H1 (cell line): ENCODE measurements around the gene AXIN2. TPM values are rescaled to one million over a fixed set of nuclear protein-coding genes. Genes with fewer than 3 reads are reported as not detected.

Source experiments
- CTCF ChIA-PET: fragments of 300-600 bp; sonication (Branson Sonifier 250); formaldehyde crosslinking; loops from one replicate; lab custom pipeline; 2021; ENCODE audit not compliant: partially characterized antibody; lab: Charles Lee
- POLR2A ChIA-PET: fragments of 300-600 bp; sonication (Branson Sonifier 250); formaldehyde crosslinking; loops from one replicate; lab custom pipeline; 2021; ENCODE audit warnings: inconsistent platforms; ENCODE audit not compliant: partially characterized antibody; lab: Charles Lee
- DNase-seq, 2 experiments: peaks; one replicate each; pipeline versions ENCODE4 v3.0.0 to v3.0.0-alpha.2; 2010 to 2022; ENCODE audit warnings: low spot score in 2 of 2, low read depth in 1 of 2, mixed read lengths in 1 of 2
- FAIRE-seq: peaks from 2 replicates; lab custom pipeline; 2011; peaks lifted over from hg19 to GRCh38; lab: Jason Lieb, UNC
- H2AFZ ChIP-seq: 2 replicates; pipeline ENCODE4 v1.8.1; 2012; ENCODE audit warnings: low read length, inconsistent platforms
- H2AK5ac ChIP-seq: 2 replicates; pipeline ENCODE4 v1.6.1; 2013; ENCODE audit warnings: low read depth, low read length
- H2BK120ac ChIP-seq: replicated peaks from 2 replicates; pipeline ENCODE3; 2013; ENCODE audit warnings: low read depth, low read length, inconsistent platforms
- H2BK12ac ChIP-seq: 2 replicates; pipeline ENCODE4 v1.6.1; 2013; ENCODE audit warnings: low read depth, low read length
- H2BK15ac ChIP-seq: 2 replicates; pipeline ENCODE4 v1.6.1; 2013; ENCODE audit warnings: low read length
- H2BK20ac ChIP-seq: 2 replicates; pipeline ENCODE4 v1.6.1; 2013; ENCODE audit warnings: low read length
- H2BK5ac ChIP-seq: 2 replicates; pipeline ENCODE4 v1.6.1; 2013; ENCODE audit warnings: low read depth, low read length
- H3K14ac ChIP-seq: 2 replicates; pipeline ENCODE4 v1.6.1; 2013; ENCODE audit warnings: inconsistent platforms; ENCODE audit not compliant: insufficient read length
- H3K18ac ChIP-seq: 2 replicates; pipeline ENCODE4 v1.6.1; 2013; ENCODE audit warnings: low read length; ENCODE audit errors: extremely low read depth
- H3K23ac ChIP-seq: 2 replicates; pipeline ENCODE4 v1.6.1; 2013; ENCODE audit warnings: inconsistent platforms; ENCODE audit not compliant: insufficient read length
- H3K23me2 ChIP-seq: 2 replicates; pipeline ENCODE4 v1.6.1; 2013; ENCODE audit warnings: low read depth, low read length
- H3K27ac ChIP-seq: 2 replicates; pipeline ENCODE4 v1.6.1; 2011; ENCODE audit warnings: low read depth, low read length, inconsistent platforms
- H3K27me3 ChIP-seq, 4 experiments: replicated peaks in 1 of 4; 1 replicate in 1 of 4; 2 replicates in 3 of 4; pipeline versions ENCODE4 v1.6.1 to v1.8.1; 2011 to 2013; ENCODE audit warnings: low read length in 3 of 4, mild to moderate bottlenecking in 3 of 4, inconsistent platforms in 2 of 4, mixed read lengths in 2 of 4, moderate library complexity in 1 of 4; ENCODE audit not compliant: control insufficient read depth in 3 of 4, insufficient read depth in 3 of 4; ENCODE audit errors: extremely low read depth in 1 of 4
- H3K36me3 ChIP-seq, 4 experiments: 2 replicates each; pipeline versions ENCODE4 v1.6.1 to v1.8.1; 2011 to 2013; ENCODE audit warnings: mild to moderate bottlenecking in 4 of 4, low read length in 3 of 4, moderate library complexity in 2 of 4, control low read depth in 1 of 4, inconsistent platforms in 1 of 4; ENCODE audit not compliant: insufficient read depth in 4 of 4, control insufficient read depth in 2 of 4
- H3K4ac ChIP-seq: replicated peaks from 2 replicates; pipeline ENCODE3; 2013; ENCODE audit warnings: low read length, low read depth, mixed read lengths, inconsistent platforms; ENCODE audit not compliant: insufficient read length
- H3K4me1 ChIP-seq, 4 experiments: replicated peaks in 1 of 4; 1 replicate in 1 of 4; 2 replicates in 3 of 4; pipeline versions ENCODE4 v1.6.1 to v1.8.1; 2011 to 2013; ENCODE audit warnings: low read length in 3 of 4, inconsistent platforms in 2 of 4, mixed read lengths in 1 of 4; ENCODE audit not compliant: insufficient read depth in 4 of 4, control insufficient read depth in 3 of 4
- H3K4me2 ChIP-seq, 2 experiments: 2 replicates each; pipeline versions ENCODE4 v1.6.1 to v1.8.1; 2011 to 2013; ENCODE audit warnings: low read depth in 2 of 2, low read length in 2 of 2, control low read depth in 1 of 2, inconsistent platforms in 1 of 2, mild to moderate bottlenecking in 1 of 2; ENCODE audit not compliant: insufficient read depth in 1 of 2
- H3K4me3 ChIP-seq, 4 experiments: fragments of 200-600, 300-600 bp in 1 of 4; sonication (generic), shearing (Covaris generic), sonication (Bioruptor Twin) in 1 of 4; 2 replicates each; pipeline versions ENCODE4 v1.5.1 to v1.8.1; 2011 to 2016; ENCODE audit warnings: low read length in 4 of 4, low read depth in 3 of 4, control low read depth in 2 of 4, inconsistent platforms in 2 of 4, mild to moderate bottlenecking in 2 of 4, mixed read lengths in 1 of 4, moderate library complexity in 1 of 4; ENCODE audit not compliant: insufficient read depth in 2 of 4; ENCODE audit errors: extremely low read depth in 1 of 4
- H3K56ac ChIP-seq: replicated peaks from 2 replicates; pipeline ENCODE3; 2013; ENCODE audit warnings: low read depth, mild to moderate bottlenecking, mixed read lengths, low read length, inconsistent platforms; ENCODE audit not compliant: insufficient read length
- H3K79me1 ChIP-seq: 2 replicates; pipeline ENCODE4 v1.6.1; 2013; ENCODE audit warnings: low read depth, low read length, control low read depth
- H3K79me2 ChIP-seq, 2 experiments: 2 replicates each; pipeline versions ENCODE4 v1.6.1 to v1.8.1; 2012 to 2013; ENCODE audit warnings: low read length in 2 of 2, mild to moderate bottlenecking in 2 of 2, inconsistent platforms in 1 of 2; ENCODE audit not compliant: insufficient read depth in 2 of 2, control insufficient read depth in 1 of 2
- H3K9ac ChIP-seq, 4 experiments: replicated peaks in 1 of 4; 1 replicate in 1 of 4; 2 replicates in 3 of 4; pipeline versions ENCODE4 v1.6.1 to v1.8.1; 2011 to 2013; ENCODE audit warnings: low read depth in 3 of 4, low read length in 3 of 4, control low read depth in 2 of 4, mild to moderate bottlenecking in 2 of 4, moderate library complexity in 2 of 4, inconsistent platforms in 1 of 4; ENCODE audit errors: extremely low read depth in 1 of 4
- H3K9me3 ChIP-seq, 2 experiments: 2 replicates each; pipeline versions ENCODE4 v1.6.1 to v1.8.1; 2012 to 2013; ENCODE audit warnings: mild to moderate bottlenecking in 2 of 2, moderate library complexity in 2 of 2, control low read depth in 1 of 2, inconsistent platforms in 1 of 2, low read depth in 1 of 2, low read length in 1 of 2, mixed read lengths in 1 of 2; ENCODE audit not compliant: insufficient read depth in 2 of 2
- H4K20me1 ChIP-seq, 2 experiments: replicated peaks in 1 of 2; 2 replicates each; pipeline versions ENCODE3 to v1.8.1; 2011 to 2013; ENCODE audit warnings: inconsistent platforms in 2 of 2, low read length in 2 of 2, mild to moderate bottlenecking in 1 of 2; ENCODE audit not compliant: insufficient read depth in 2 of 2, control insufficient read depth in 1 of 2
- H4K5ac ChIP-seq: 2 replicates; pipeline ENCODE4 v1.6.1; 2013; ENCODE audit warnings: low read length, low read depth, mixed read lengths, inconsistent platforms; ENCODE audit not compliant: insufficient read length
- H4K8ac ChIP-seq: 2 replicates; pipeline ENCODE4 v1.8.0; 2013; ENCODE audit warnings: mild to moderate bottlenecking, moderate library complexity, low read length, inconsistent platforms; ENCODE audit not compliant: insufficient read depth; ENCODE audit errors: extremely low read depth
- H4K91ac ChIP-seq: replicated peaks from 2 replicates; pipeline ENCODE3; 2013; ENCODE audit warnings: low read length, mixed read lengths, inconsistent platforms; ENCODE audit not compliant: insufficient read length
- CBX5 ChIP-seq: fragments of 300-800, 300-1000 bp; sonication (generic); IDR thresholded peaks from 2 replicates; pipeline ENCODE4 v1.7.1; 2016; ENCODE audit warnings: antibody characterized with exemption, low read length, low read depth
- CHD2 ChIP-seq: IDR thresholded peaks from 2 replicates; pipeline ENCODE4 v1.6.1; 2012; ENCODE audit warnings: low read length, improper control_type of control experiment
- EP300 ChIP-seq, 2 experiments: IDR thresholded peaks; 1 replicate in 1 of 2; 2 replicates in 1 of 2; pipeline ENCODE4 v1.6.1; 2011 to 2012; ENCODE audit warnings: low read depth in 2 of 2, low read length in 2 of 2, mild to moderate bottlenecking in 2 of 2, borderline replicate concordance in 1 of 2, inconsistent platforms in 1 of 2, moderate library complexity in 1 of 2
- EZH2 ChIP-seq: fragments of 200-600 bp; sonication (generic); IDR thresholded peaks from 2 replicates; pipeline ENCODE4 v1.7.1; 2012; ENCODE audit warnings: low read depth, mild to moderate bottlenecking, moderate library complexity, low read length, inconsistent platforms; ENCODE audit not compliant: severe bottlenecking
- GTF2F1 ChIP-seq: IDR thresholded peaks from 2 replicates; pipeline ENCODE4 v1.6.1; 2012; ENCODE audit warnings: low read depth, low read length, improper control_type of control experiment, borderline replicate concordance
- HDAC6 ChIP-seq: IDR thresholded peaks from one replicate; pipeline ENCODE4 v1.7.1; 2012; ENCODE audit warnings: low read depth, mild to moderate bottlenecking, inconsistent platforms, low read length, moderate library complexity
- PHF8 ChIP-seq: fragments of 200-600 bp; sonication (generic); conservative IDR thresholded peaks from 2 replicates; pipeline ENCODE4 v1.7.1; 2012; ENCODE audit warnings: low read depth, mild to moderate bottlenecking, inconsistent platforms, low read length, moderate library complexity
- POLR2AphosphoS5 ChIP-seq: IDR thresholded peaks from 2 replicates; pipeline ENCODE4 v1.6.1; 2011; ENCODE audit warnings: low read depth, low read length
- RFX5 ChIP-seq: IDR thresholded peaks from 2 replicates; pipeline ENCODE4 v1.6.1; 2011; ENCODE audit warnings: low read depth, low read length, improper control_type of control experiment, borderline replicate concordance
- SAP30 ChIP-seq: fragments of 300-600 bp; sonication (generic); IDR thresholded peaks from 2 replicates; pipeline ENCODE4 v1.7.1; 2012; ENCODE audit warnings: low read length, moderate library complexity, mild to moderate bottlenecking, inconsistent platforms; ENCODE audit not compliant: insufficient read depth, insufficient replicate concordance
- SP2 ChIP-seq: IDR thresholded peaks from 2 replicates; pipeline ENCODE4 v1.6.1; 2012; ENCODE audit warnings: mild to moderate bottlenecking, low read length, inconsistent platforms
- TAF1 ChIP-seq: IDR thresholded peaks from 2 replicates; pipeline ENCODE4 v1.6.1; 2011; ENCODE audit warnings: mild to moderate bottlenecking, low read depth, low read length
- TAF7 ChIP-seq: optimal IDR thresholded peaks from 2 replicates; pipeline ENCODE3; 2011; ENCODE audit warnings: low read depth, mild to moderate bottlenecking, inconsistent platforms, low read length, moderate library complexity, borderline replicate concordance
- WGBS, 2 experiments: shearing (Covaris generic) in 1 of 2; methylation state at CpG; one replicate each; pipeline versions ENCODE4 v1.1.6 to v1.1.7; 2013 to 2015; ENCODE audit warnings: low lambda C conversion rate in 2 of 2, mixed read lengths in 2 of 2, inconsistent platforms in 1 of 2, low coverage in 1 of 2, missing lambda C conversion rate in 1 of 2; ENCODE audit not compliant: insufficient replicate concordance in 2 of 2, insufficient coverage in 1 of 2, insufficient read length in 1 of 2; ENCODE audit errors: extremely low coverage in 1 of 2, missing lambda C conversion rate in 1 of 2; 5-methylcytosine and 5-hydroxymethylcytosine counted together
- polyA plus RNA-seq, 7 experiments: library from polyadenylated mRNA; depleted of rRNA in 3 of 7; stranded (reverse) in 5 of 7; unstranded in 2 of 7; fragments of >200 nt in 5 of 7; fragments of 200-250 nt in 2 of 7; gene quantifications; 1 replicate in 5 of 7; 2 replicates in 1 of 7; 4 replicates in 1 of 7; pipeline versions ENCODE4 v1.2.1 to v1.2.3, GENCODE V29; 2011 to 2013; ENCODE audit warnings: missing spikeins in 2 of 7, mixed read lengths in 2 of 7
- total RNA-seq: library from RNA; stranded (reverse); fragmentation: NEBNext Ultra II Directional; extraction: Animal tissue kit (Norgen Biotek cat#: 25700); gene quantifications from 2 replicates; pipeline ENCODE4 v1.2.1, GENCODE V29; 2021

The AXIN2 gene
- total and polyA plus RNA-seq, 2 of the 8 experiments (the other 6 are each of a cell fraction or from before 2014, with no cell fraction given) = 17.7 to 33.4 TPM

DNA sequence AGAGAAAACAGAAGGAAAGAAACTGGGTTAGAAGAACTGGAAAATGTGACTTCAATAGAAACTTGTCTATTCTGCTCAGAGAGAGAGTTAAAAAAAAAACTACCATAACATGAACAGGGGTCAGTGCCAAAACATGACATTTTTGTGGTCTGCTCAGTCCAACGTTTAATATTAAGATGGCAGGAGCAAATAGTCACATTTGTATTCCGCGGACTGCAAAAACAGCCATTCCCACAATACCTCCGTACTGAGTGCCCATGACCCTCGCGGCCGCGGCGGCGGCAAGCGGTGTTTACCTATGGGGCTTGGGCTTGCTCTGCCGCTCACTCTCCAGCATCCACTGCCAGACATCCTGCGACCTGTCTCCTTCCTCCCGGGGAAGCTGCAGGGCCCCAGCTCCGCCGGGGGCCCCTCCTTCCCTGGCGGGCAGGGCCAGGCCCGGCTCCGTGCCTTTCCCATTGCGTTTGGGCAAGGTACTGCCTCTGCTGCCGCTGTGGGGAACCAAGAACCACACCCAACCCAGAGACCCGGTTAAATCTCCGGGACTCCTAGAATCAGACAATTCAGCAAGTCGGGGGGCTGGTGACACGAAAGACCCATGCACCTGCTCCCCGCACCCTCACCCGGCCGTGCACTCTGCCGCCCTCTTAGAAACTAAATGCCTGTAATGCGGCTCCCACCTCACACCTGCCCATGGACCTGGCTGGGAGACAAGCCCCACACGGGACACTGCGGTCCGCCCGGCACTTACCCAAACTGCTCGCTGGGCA lies 24.7 kb downstream of the AXIN2 start:
- FAIRE-seq = no peak
- Histone ChIP-seq H2BK20ac (no peak overlapping the region), H4K8ac (no peak overlapping the region), H3K9me3 (no peaks in the 10 kb centered on the region), H3K36me3 (peaks cover 28 to 91% (median 60%) of the 10 kb centered on the region in 4 experiments), H4K20me1 (peaks cover 0 to 20% of the 10 kb centered on the region in 2 experiments), H3K27ac (no peak overlapping the region), H3K23ac (no peak overlapping the region), H4K5ac (no peak overlapping the region), H2BK5ac (no peak overlapping the region), H3K56ac (no peak overlapping the region), H3K27me3 (no peaks in the 10 kb centered on the region), H2AK5ac (no peak overlapping the region), H2BK12ac (no peak overlapping the region), H2BK120ac (no peak overlapping the region), H4K91ac (no peak overlapping the region), H3K18ac (no peak overlapping the region), H3K14ac (no peak overlapping the region), H3K4me3 (no peak overlapping the region), H2BK15ac (no peak overlapping the region), H3K4ac (no peak overlapping the region), H3K9ac (no peak overlapping the region), H3K79me2 (peaks cover 0 to 21% of the 10 kb centered on the region in 2 experiments; a peak in 2 of 4 replicates), H3K79me1 (peaks cover 13% of the 10 kb centered on the region), H2AFZ (no peak overlapping the region), H3K4me2 (no peak overlapping the region), H3K23me2 (no peaks in the 10 kb centered on the region)
- no peak for DNase-seq
- WGBS, 2 experiments = 93% methylated on average over 33 of the region's 35 CpGs; no CpG with 5 or more reads in 1 of the 2 experiments
- POLR2A ChIA-PET = interaction anchor here (1.0 kb wide), 1 partner anchor 42 kb away, joined by 3 read pairs; no protein-coding TSS in a partner anchor
- TF ChIP-seq TAF7 = no peak
- TF ChIP-seq CHD2 = no peak
- TF ChIP-seq PHF8 = no peak
- no peak for TF ChIP-seq POLR2AphosphoS5
- TF ChIP-seq HDAC6 = no peak
- TF ChIP-seq TAF1 = no peak
- no peak for TF ChIP-seq RFX5
- no peak for TF ChIP-seq EP300 (IDR thresholded peaks at IDR 0.05; ENCODE audit: borderline replicate concordance in 1 of 2, low read depth in 2 of 2, low read length in 2 of 2)
- no peak for TF ChIP-seq GTF2F1
- no peak for TF ChIP-seq CBX5
- no peak for TF ChIP-seq SP2
- TF ChIP-seq SAP30 = no peak
- TF ChIP-seq EZH2 = no peak
- TF ChIP-seq, all 59 proteins: peak for 0
- peaks cover 5 to 20% (median 13%) of the 10 kb centered on the region in 4 experiments for H3K4me1 ChIP-seq
- CTCF ChIA-PET = no interaction called here
